ENCODE results near the gene ITGB1.

GRCh38 chr10:32893434-32893833 is 64.6 kb downstream of the ITGB1 start:
- TF ChIP-seq CTCF (IDR thresholded peaks at IDR 0.05) (no peak), POLR2A (IDR thresholded peaks at IDR 0.05) (no peak)

Data from lower leg skin (tissue), 3 donors.